Sigmoid colon (tissue), 3 donors: Measurements from ENCODE around the gene SLC2A13.

Experiments used
- CTCF ChIP-seq, 4 experiments: fragments of 450-650 bp in 3 of 4; fragments of 200-600 bp in 1 of 4; IDR thresholded peaks; one replicate each; pipeline ENCODE4 v1.5.1; 2016 to 2019; ENCODE audit warnings: antibody characterized with exemption in 4 of 4, mild to moderate bottlenecking in 3 of 4, moderate library complexity in 2 of 4
- POLR2A ChIP-seq, 2 donors: fragments of 450-650 bp; IDR thresholded peaks; one replicate each; pipeline ENCODE4 v1.6.1; 2016; ENCODE audit warnings: antibody characterized with exemption in 2 of 2, mild to moderate bottlenecking in 2 of 2, moderate library complexity in 2 of 2

GRCh38 chr12:40017488-40017887 is 88.4 kb downstream of the SLC2A13 start:
- TF ChIP-seq POLR2A (IDR thresholded peaks at IDR 0.05) = no peak
- no peak for TF ChIP-seq CTCF (IDR thresholded peaks at IDR 0.05)
